NT2/D1 (cell line): ENCODE results near the gene CKAP5.

ENCODE experiments used
- SUZ12 ChIP-seq: IDR thresholded peaks from 2 replicates; pipeline ENCODE4 v1.6.1; 2011; ENCODE audit not compliant: insufficient read length, insufficient read depth; ENCODE audit errors: extremely low read depth
- YY1 ChIP-seq: IDR thresholded peaks from 2 replicates; pipeline ENCODE4 v1.6.1; 2011; ENCODE audit not compliant: insufficient read length, insufficient read depth

DNA sequence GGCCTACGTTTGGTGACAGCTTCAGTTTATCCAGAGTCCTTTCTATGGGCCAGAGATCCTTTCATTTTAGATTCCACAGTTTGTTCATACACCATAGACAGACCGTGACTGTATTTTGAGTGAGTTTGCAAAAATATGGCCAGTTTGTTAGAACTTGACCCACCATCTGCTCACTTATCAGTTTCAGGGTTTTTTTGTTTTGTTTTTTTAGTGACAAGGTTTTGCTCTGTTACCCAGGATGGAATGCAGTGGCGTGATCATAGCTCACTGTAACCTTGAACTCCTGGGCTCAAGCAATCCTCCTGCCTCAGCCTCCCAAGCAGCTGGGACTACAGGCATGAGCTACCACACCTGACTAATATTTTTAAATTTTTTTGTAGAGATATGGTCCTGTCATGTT is 9.1 kb upstream of the CKAP5 start:
- TF ChIP-seq YY1 = no peak
- no peak for TF ChIP-seq SUZ12
